B cell (primary cell): Measurements from ENCODE around the gene TRAF4.

ENCODE experiments used
- CTCF ChIP-seq: fragments of 200-600 bp; IDR thresholded peaks from one replicate; pipeline ENCODE4 v1.8.0; 2022; ENCODE audit warnings: antibody characterized with exemption, mild to moderate bottlenecking
- EZH2 ChIP-seq: IDR thresholded peaks from 2 replicates; pipeline ENCODE4 v1.6.1; 2012; ENCODE audit warnings: borderline replicate concordance, low read depth, mild to moderate bottlenecking, moderate library complexity, low read length; ENCODE audit not compliant: insufficient read depth, poor library complexity, severe bottlenecking

- no peak for TF ChIP-seq CTCF
- no peak for TF ChIP-seq EZH2
Observed at GRCh38 chr17:28735242-28735722, 8.5 kb upstream of the TRAF4 start.
